HL-60/S4 treated with retinoic acid at 250 ng/mL for 4 days and 3 days (cell line): Measurements from ENCODE around the gene CYLC1.

Source experiments
- in situ Hi-C: fragments of 300-500 bp; cut with MboI; formaldehyde crosslinking; loops from 2 replicates; pipeline ENCODE4 v1.7.0; 2022; ENCODE audit warnings: low sequenced_read_pairs

CYLC1 gene

GRCh38 chrX:83860846-83861245 is at the start of gene CYLC1:
CYLC1 (plus strand) TSS chrX:83861146; CDS start chrX:83861183, 37 bp downstream.
- in situ Hi-C loops: no loop called here

GRCh38 chrX:83819304-83819703 is 41.6 kb upstream of the CYLC1 start:
- in situ Hi-C loops: no loop called here

GRCh38 chrX:83829874-83830273 is 31.1 kb upstream of the CYLC1 start:
- in situ Hi-C loops: no loop called here

GRCh38 chrX:83845397-83845796 is 15.5 kb upstream of the CYLC1 start:
- in situ Hi-C loops: no loop called here

- in situ Hi-C loops: no loop called here
These were observed 13.6 kb upstream of the CYLC1 start for GRCh38 chrX:83847339-83847738.

- in situ Hi-C loops: no loop called here
These were observed 27.6 kb downstream of the CYLC1 start for GRCh38 chrX:83888585-83888984.

GRCh38 chrX:83892433-83892832 is 31.5 kb downstream of the CYLC1 start:
- in situ Hi-C loops: no loop called here

- in situ Hi-C loops: no loop called here
These were observed 46.0 kb downstream of the CYLC1 start for GRCh38 chrX:83906921-83907320.

- in situ Hi-C loops: no loop called here
These were observed 55.6 kb downstream of the CYLC1 start for GRCh38 chrX:83916525-83916924.

GRCh38 chrX:83934220-83934619 is 73.3 kb downstream of the CYLC1 start:
- in situ Hi-C loops: no loop called here
